Measurements from ENCODE around the gene TLNRD1.

Gene TLNRD1

DNA sequence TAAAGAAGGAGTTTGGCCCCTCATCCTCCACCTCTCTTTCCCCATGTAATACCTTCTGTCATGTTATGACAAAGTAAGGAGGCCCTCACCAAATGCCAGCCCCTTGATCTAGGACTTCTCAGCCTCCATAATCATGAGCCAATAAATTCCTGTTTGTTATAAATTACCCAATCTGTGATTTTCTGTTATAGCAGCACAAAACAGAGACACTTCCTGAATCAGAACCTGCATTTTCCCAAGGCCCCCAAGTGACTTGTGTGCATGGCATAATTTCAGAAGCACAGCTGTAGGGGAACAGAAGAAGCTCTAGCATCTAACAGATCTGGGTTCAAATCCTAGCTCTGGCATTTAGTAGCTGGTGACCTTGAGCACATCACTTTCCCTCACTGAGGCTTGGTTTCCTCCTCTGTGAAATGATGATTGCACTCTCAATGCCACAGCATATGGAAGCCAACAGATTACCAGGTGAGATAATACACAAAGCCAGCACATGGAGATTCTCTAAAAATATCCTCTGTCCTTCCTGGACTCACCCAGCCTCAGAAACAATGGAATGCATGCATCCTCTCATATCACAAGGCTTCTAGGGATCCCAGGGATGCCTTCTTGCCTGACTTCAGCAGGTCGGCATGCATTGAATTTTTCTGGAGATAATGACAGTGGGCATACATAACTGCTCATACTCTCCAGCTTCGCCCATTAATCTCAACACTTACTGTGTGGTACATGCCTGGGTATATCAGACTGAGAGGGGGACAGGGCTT is 26.3 kb downstream of the TLNRD1 start:
- no peak for DNase-seq (ENCODE audit: low read depth in 3 of 3)

GRCh38 chr15:81029414-81030300 is 28.9 kb downstream of the TLNRD1 start:
- DNase-seq (ENCODE audit: low read depth in 3 of 3): no peak

DNA sequence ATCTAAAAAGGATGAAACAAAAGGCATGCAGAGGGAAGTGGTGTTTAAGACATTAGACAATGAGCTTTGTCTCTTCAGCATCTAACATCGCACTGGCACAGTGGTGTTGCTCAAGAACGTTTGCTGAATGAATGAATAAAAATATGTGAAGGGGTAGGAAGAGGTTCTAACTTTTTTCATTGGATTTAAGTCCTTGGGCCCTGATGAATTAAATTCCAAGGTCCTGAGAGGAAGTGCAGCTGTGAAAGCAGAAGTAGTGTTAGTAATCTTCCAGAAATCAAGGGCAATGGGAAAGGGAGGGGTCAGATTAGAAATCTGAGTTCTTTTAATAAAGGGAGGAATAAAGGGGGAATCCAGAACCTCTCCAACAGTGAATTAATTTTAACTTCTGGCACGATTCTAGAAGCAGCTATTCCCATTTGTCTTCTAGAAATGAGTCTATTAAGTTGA is 29.6 kb downstream of the TLNRD1 start:
- no peak for DNase-seq (ENCODE audit: low read depth in 3 of 3)

DNA sequence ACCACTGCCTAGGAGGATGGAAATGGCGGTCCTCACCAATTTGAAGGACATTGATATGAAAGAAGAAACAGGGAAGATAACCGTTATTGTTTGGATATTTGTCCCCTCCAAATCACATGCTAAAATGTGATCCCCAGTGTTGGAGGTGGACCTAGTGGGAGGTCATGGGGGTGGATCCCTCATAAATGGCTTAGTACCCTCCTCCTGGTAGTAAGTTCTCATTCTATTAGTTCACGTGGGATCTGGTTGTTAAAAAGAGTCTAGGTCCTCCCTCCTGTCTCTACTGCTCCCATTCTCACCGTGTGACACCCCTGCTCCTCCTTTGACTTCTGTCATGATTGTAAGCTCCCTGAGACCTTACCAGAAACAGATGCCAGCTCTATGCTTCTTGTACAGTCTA is 30.5 kb downstream of the TLNRD1 start:
- DNase-seq (ENCODE audit: low read depth in 3 of 3): no peak

GRCh38 chr15:81032355-81032754 is 31.6 kb downstream of the TLNRD1 start:
- no peak for DNase-seq (ENCODE audit: low read depth in 3 of 3)

DNA sequence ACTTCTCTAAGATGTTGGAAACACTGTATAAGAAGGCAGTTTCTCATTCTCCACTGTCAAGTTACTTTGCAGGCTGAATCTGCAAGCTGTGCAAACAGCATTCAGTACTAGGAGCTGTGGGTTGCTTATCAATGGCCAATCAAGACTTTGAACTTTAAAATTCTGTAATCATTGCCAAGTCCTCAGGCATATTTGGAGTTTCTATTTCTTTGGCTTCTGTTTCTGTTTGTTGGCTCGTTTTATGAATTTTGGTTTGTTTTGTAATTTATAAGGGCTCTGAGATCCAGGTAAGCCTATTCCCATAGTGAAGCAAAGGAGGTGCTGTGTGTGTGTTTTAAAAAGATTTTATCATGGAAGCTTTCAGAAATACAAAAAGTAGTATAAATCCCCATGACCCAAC is 32.1 kb downstream of the TLNRD1 start:
- no peak for DNase-seq (ENCODE audit: low read depth in 3 of 3)

DNA sequence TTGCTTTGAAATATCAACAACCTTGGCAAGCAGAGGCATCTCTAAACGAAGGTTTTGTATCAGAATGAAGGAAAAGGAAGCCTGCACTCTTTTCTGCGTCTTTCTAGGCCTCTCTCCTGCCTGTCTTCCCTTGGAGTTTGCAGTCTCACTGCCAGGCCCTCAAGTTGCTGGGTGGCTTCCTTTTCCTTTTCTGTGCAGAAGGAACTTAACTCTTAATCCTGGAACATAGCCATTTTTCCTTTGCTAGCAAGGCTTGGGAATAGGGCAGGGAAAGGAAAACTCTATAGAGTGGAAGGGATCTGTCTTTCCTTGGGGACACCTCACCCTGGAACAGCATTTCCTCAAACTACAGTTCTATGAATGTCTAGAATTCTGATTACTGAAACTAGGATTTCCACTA is 32.8 kb downstream of the TLNRD1 start:
- no peak for DNase-seq (ENCODE audit: low read depth in 3 of 3)

DNA sequence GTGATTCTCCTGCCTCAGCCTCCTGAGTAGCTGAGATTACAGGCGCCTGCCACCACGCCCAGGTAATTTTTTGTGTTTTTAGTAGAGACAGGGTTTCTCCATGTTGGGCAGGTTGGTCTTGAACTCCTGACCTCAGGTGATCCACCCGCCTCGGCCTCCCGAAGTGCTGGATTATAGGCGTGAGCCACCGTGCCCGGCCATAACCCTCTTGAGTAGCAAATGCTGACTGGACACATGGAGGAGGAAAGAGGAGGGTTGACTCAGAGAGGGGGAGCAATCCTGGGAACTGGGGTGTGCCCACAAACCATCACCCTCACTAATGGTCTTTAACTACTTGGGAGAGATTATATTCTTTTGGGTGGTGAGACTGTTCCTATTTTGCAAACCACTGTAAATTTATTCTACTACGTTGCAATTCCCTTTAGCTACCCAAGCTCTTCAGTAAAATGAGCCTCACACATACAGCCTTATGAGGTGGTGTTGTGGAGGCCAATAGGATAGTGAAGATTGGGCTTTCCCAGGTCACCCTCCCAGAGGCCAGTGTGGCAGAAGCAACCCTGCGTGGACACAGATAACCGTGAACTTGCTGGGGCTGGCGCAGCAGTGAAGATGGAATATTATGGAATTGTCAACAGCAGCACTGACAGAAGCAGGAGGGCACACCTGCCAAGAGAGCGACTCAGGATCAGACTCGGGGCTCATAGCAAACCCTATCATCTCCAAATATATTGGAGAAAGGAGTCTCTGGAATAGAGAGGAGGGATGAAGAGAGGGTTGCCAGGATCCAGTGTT is 37.4 kb downstream of the TLNRD1 start:
- no peak for DNase-seq (ENCODE audit: low read depth in 3 of 3)

GRCh38 chr15:81038975-81039607 is 38.4 kb downstream of the TLNRD1 start:
- DNase-seq (ENCODE audit: low read depth in 3 of 3): no peak

GRCh38 chr15:81040757-81041156 is 40.0 kb downstream of the TLNRD1 start:
- no peak for DNase-seq (ENCODE audit: low read depth in 3 of 3)

DNA sequence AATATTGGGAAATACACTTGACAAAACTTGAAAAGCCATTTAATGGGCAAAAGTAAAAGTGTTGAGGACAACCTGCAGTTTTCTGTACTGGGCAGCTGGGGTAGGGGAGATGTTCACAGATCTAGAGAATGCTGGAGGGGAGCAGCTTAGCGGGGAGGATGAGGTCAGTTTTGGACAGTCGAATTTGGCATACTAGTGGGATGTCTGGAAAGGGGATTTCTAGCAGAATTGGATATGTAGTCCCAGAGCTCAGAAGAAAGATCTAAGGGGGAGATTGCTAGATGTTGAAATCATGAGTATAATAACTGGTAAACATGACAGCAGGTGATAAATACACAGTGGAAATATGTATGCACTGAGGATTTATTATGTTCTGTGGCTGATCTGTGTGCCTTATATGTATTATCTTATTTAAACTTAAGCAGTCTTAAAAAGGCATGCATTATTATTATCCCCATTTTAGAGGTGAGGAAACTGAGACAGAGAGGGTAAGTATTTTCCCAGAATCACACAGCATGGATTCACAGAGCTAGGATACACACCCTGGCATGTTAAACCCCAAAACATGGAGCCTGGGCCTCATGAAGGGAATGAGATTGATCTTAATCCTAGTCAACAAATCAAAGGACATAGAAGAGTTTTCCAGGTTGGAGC is 42.7 kb downstream of the TLNRD1 start:
- DNase-seq (ENCODE audit: low read depth in 3 of 3): no peak

- no peak for DNase-seq (ENCODE audit: low read depth in 3 of 3)
Observed at GRCh38 chr15:81043935-81044575, 43.3 kb downstream of the TLNRD1 start.

DNA sequence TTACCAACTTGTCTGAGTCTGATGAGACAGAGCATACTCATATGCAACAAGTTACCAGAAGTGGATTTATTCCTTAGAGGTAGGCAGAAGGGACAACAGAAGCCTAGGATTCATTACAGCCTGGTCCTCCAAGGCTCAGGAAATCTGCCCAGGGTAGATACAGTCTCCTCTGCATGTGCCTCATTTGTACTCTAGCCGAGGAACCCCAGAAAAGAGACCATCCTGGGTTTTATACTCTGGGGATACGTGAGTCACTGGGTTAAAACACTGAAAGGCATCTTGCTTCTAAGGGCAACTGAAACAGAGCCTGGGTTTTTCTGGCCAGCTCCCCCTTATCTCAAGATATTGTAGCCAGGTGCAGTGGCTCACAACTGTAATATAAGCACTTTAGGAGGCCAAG is 45.6 kb downstream of the TLNRD1 start:
- DNase-seq (ENCODE audit: low read depth in 3 of 3): no peak

DNA sequence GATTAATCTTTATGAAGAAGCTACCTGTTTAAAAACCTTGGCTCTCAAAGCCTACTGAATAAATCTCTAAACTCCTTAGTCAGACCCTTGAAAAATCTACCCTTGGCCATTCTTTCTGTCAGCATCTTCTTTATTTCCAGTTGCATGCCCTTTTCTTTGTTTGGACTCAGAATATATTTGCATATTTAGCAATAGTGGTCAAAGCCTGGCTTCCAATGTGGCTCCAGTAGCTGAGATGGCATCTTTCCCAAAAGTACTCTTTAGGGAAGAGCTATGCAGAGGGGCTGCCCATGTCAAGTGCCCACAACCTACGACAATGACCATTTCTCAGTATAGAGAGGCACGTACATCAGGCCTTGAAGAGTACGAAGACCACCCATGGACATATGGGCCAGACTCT is 47.2 kb downstream of the TLNRD1 start:
- DNase-seq (ENCODE audit: low read depth in 3 of 3): no peak

GRCh38 chr15:81049835-81050234 is 49.1 kb downstream of the TLNRD1 start:
- no peak for DNase-seq (ENCODE audit: low read depth in 3 of 3)

GRCh38 chr15:81050259-81050658 is 49.5 kb downstream of the TLNRD1 start:
- DNase-seq (ENCODE audit: low read depth in 3 of 3): no peak

- DNase-seq (ENCODE audit: low read depth in 3 of 3): no peak
Observed at GRCh38 chr15:81050805-81051204, 50.1 kb downstream of the TLNRD1 start.

GRCh38 chr15:81052046-81052445 is 51.3 kb downstream of the TLNRD1 start:
- no peak for DNase-seq (ENCODE audit: low read depth in 3 of 3)

- no peak for DNase-seq (ENCODE audit: low read depth in 3 of 3)
Observed at GRCh38 chr15:81053621-81054020, 52.9 kb downstream of the TLNRD1 start.

GRCh38 chr15:81054236-81054635 is 53.5 kb downstream of the TLNRD1 start:
- no peak for DNase-seq (ENCODE audit: low read depth in 3 of 3)

All from stimulated activated CD4-positive, alpha-beta T cell treated with anti-CD3 and anti-CD28 coated beads, TNF-alpha, amount 100 ng/mL, for 4 hours (primary cell).